Mammary epithelial cell (primary cell): ENCODE results near the gene WDR59.

ENCODE experiments used
- EZH2 ChIP-seq: IDR thresholded peaks from 2 replicates; pipeline ENCODE4 v1.6.1; 2012; ENCODE audit warnings: low read length, inconsistent platforms, borderline replicate concordance
- TF ChIP-seq, protein P1 (sequence below), 2 donors: IDR thresholded peaks in 1 of 2; conservative IDR thresholded peaks in 1 of 2; 2 replicates each; pipeline ENCODE4 v1.5.1; 2011 to 2012; ENCODE audit warnings: inconsistent platforms in 2 of 2, low read length in 2 of 2, mild to moderate bottlenecking in 2 of 2, control low read depth in 1 of 2, low read depth in 1 of 2; ENCODE audit not compliant: insufficient read depth in 1 of 2; ENCODE audit errors: extremely low read depth in 1 of 2

GRCh38 chr16:74872302-74872701, 112.6 kb downstream of the WDR59 start:
- TF ChIP-seq, protein P1, sequence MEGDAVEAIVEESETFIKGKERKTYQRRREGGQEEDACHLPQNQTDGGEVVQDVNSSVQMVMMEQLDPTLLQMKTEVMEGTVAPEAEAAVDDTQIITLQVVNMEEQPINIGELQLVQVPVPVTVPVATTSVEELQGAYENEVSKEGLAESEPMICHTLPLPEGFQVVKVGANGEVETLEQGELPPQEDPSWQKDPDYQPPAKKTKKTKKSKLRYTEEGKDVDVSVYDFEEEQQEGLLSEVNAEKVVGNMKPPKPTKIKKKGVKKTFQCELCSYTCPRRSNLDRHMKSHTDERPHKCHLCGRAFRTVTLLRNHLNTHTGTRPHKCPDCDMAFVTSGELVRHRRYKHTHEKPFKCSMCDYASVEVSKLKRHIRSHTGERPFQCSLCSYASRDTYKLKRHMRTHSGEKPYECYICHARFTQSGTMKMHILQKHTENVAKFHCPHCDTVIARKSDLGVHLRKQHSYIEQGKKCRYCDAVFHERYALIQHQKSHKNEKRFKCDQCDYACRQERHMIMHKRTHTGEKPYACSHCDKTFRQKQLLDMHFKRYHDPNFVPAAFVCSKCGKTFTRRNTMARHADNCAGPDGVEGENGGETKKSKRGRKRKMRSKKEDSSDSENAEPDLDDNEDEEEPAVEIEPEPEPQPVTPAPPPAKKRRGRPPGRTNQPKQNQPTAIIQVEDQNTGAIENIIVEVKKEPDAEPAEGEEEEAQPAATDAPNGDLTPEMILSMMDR (conservative IDR thresholded peaks at IDR 0.05 in 1 of 2, IDR thresholded peaks at IDR 0.05 in 1 of 2; ENCODE audit: extremely low read depth in 1 of 2, insufficient read depth in 1 of 2, low read depth in 1 of 2, low read length in 2 of 2): no peak
- no peak for TF ChIP-seq EZH2
